Osteoblast (primary cell): ENCODE data around the gene C20orf204. TPM values are rescaled to one million over a fixed set of nuclear protein-coding genes. Genes with fewer than 3 reads are reported as not detected.

Source experiments
- DNase-seq: peaks from one replicate; pipeline ENCODE4 v3.0.0; 2011; ENCODE audit warnings: low spot score, mixed read lengths; ENCODE audit not compliant: insufficient read length; ENCODE audit errors: missing footprints
- H2AFZ ChIP-seq: 2 replicates; pipeline ENCODE4 v1.6.0; 2011; ENCODE audit warnings: mild to moderate bottlenecking, low read length
- H3K27ac ChIP-seq: 2 replicates; pipeline ENCODE4 v1.5.1; 2011; ENCODE audit warnings: mild to moderate bottlenecking, low read depth, low read length, moderate library complexity
- H3K27me3 ChIP-seq: 2 replicates; pipeline ENCODE4 v1.6.0; 2012; ENCODE audit warnings: mild to moderate bottlenecking, control low read depth, inconsistent platforms, low read length, moderate library complexity; ENCODE audit not compliant: insufficient read depth
- H3K36me3 ChIP-seq: 2 replicates; pipeline ENCODE4 v1.5.1; 2011; ENCODE audit warnings: mild to moderate bottlenecking, low read length, control low read depth, moderate library complexity; ENCODE audit not compliant: insufficient read depth
- H3K4me1 ChIP-seq: 2 replicates; pipeline ENCODE4 v1.5.1; 2011; ENCODE audit warnings: mild to moderate bottlenecking, low read length, control low read depth, moderate library complexity; ENCODE audit not compliant: insufficient read depth
- H3K4me2 ChIP-seq: 2 replicates; pipeline ENCODE4 v1.6.0; 2011; ENCODE audit warnings: mild to moderate bottlenecking, low read length; ENCODE audit not compliant: insufficient read depth
- H3K4me3 ChIP-seq: fragments of 200-600 bp; sonication (generic); 3 replicates; pipeline ENCODE4 v1.5.1; 2012; ENCODE audit warnings: mild to moderate bottlenecking, low read length, inconsistent platforms; ENCODE audit not compliant: insufficient read depth
- H3K79me2 ChIP-seq: 2 replicates; pipeline ENCODE4 v1.6.0; 2012; ENCODE audit warnings: mild to moderate bottlenecking, low read length, control low read depth, inconsistent platforms; ENCODE audit not compliant: insufficient read depth
- H3K9me3 ChIP-seq: 2 replicates; pipeline ENCODE4 v1.5.1; 2011; ENCODE audit warnings: low read depth, low read length, control low read depth
- H4K20me1 ChIP-seq: 2 replicates; pipeline ENCODE4 v1.6.0; 2012; ENCODE audit warnings: mild to moderate bottlenecking, low read length, control low read depth; ENCODE audit not compliant: insufficient read depth
- total RNA-seq: library from RNA; depleted of rRNA; stranded (reverse); fragments of >200 nt; gene quantifications from 2 replicates; pipeline ENCODE4 v1.2.3, GENCODE V29; 2012
- TF ChIP-seq, protein P1 (sequence below): IDR thresholded peaks from 2 replicates; pipeline ENCODE4 v1.5.1; 2011; ENCODE audit warnings: mild to moderate bottlenecking, low read depth, low read length, moderate library complexity; ENCODE audit errors: extremely low read depth

The C20orf204 gene
- total RNA-seq, 1 donor: 1.1 TPM

DNA sequence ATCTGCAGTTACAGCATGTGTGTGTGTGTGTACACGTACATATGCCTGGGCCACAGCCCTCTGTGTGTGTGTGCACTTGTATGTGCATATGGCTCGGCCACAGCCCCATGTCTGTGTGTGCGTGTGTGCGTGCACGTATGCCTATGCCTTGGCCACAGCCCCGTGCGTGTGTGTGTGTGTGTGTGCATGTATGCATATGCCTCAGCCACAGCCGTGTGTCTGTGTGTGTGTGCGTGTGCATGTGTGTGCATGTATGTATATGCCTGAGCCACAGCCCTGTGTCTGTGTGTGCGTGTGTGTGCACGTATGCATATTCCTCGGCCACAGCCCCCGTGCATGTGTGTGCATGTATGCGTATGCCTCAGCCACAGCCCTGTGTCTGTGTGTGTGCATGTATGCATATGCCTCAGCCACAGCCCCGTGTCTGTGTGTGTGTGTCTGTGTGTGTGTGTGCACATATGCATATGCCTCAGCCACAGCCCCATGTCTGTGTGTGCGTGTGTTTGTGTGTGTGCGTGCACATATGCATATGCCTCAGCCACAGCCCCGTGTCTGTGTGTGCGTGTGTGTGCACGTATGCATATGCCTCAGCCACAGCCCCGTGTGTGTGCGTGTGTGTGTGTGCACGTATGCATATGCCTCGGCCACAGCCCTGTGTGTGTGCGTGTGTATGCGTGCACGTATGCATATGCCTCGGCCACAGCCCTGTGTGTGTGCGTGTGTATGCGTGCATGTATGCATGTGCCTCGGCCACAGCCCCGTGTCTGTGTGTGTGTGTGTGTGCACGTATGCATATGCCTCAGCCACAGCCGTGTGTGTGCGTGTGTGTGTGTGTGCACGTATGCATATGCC lies 14.6 kb upstream of the C20orf204 start:
- Histone ChIP-seq H3K36me3 (peaks cover 64% of the 10 kb centered on the region), H3K9me3 (no peaks in the 10 kb centered on the region), H3K4me3 (no peak overlapping the region), H3K4me1 (no peaks in the 10 kb centered on the region), H4K20me1 (peaks cover 20% of the 10 kb centered on the region), H3K27ac (no peak overlapping the region), H3K79me2 (peaks cover 2% of the 10 kb centered on the region), H3K4me2 (no peak overlapping the region), H3K27me3 (no peaks in the 10 kb centered on the region), H2AFZ (no peak overlapping the region)
- DNase-seq: no peak
- TF ChIP-seq, protein P1, sequence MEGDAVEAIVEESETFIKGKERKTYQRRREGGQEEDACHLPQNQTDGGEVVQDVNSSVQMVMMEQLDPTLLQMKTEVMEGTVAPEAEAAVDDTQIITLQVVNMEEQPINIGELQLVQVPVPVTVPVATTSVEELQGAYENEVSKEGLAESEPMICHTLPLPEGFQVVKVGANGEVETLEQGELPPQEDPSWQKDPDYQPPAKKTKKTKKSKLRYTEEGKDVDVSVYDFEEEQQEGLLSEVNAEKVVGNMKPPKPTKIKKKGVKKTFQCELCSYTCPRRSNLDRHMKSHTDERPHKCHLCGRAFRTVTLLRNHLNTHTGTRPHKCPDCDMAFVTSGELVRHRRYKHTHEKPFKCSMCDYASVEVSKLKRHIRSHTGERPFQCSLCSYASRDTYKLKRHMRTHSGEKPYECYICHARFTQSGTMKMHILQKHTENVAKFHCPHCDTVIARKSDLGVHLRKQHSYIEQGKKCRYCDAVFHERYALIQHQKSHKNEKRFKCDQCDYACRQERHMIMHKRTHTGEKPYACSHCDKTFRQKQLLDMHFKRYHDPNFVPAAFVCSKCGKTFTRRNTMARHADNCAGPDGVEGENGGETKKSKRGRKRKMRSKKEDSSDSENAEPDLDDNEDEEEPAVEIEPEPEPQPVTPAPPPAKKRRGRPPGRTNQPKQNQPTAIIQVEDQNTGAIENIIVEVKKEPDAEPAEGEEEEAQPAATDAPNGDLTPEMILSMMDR: no peak

DNA sequence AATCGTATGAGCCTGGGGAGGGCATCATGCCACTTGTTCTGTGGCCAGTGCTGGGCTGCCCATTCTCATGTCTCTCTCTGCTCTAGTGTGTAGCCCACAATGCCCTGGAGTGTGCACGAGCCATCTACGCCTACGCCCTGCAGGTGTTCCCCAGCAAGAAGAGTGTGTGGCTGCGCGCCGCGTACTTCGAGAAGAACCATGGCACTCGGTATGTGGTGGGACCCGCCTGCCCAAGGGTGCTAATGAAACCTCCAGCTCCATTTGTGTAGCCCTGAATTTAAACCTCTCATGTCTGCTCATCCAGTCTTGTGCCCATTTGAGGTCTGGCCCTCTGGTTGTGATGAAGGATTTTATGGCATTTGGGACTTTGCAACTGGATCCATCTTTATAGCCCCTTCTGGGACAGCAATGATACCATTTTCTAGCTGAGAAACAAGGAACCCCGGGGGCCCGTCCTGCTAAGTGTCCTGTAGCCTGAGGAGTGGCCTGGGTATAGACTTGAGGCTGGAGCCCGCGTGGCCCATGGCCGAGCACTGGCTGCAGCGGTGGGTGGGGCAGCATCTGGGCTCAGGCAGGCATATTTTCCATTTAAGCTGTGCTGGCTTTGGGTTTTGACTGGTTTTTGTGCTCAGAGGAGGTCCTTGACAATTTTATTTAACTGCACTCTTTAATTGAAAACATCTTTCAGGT lies 13.2 kb upstream of the C20orf204 start:
- Histone ChIP-seq H3K27me3 (no peaks in the 10 kb centered on the region), H3K27ac (no peak overlapping the region), H3K79me2 (peaks cover 2% of the 10 kb centered on the region), H3K4me3 (no peak overlapping the region), H3K4me1 (no peaks in the 10 kb centered on the region), H4K20me1 (peaks cover 20% of the 10 kb centered on the region), H3K36me3 (peaks cover 69% of the 10 kb centered on the region), H3K4me2 (no peak overlapping the region), H2AFZ (no peak overlapping the region), H3K9me3 (no peaks in the 10 kb centered on the region)
- TF ChIP-seq, protein P1: no peak
- DNase-seq: peak; percentile 48

DNA sequence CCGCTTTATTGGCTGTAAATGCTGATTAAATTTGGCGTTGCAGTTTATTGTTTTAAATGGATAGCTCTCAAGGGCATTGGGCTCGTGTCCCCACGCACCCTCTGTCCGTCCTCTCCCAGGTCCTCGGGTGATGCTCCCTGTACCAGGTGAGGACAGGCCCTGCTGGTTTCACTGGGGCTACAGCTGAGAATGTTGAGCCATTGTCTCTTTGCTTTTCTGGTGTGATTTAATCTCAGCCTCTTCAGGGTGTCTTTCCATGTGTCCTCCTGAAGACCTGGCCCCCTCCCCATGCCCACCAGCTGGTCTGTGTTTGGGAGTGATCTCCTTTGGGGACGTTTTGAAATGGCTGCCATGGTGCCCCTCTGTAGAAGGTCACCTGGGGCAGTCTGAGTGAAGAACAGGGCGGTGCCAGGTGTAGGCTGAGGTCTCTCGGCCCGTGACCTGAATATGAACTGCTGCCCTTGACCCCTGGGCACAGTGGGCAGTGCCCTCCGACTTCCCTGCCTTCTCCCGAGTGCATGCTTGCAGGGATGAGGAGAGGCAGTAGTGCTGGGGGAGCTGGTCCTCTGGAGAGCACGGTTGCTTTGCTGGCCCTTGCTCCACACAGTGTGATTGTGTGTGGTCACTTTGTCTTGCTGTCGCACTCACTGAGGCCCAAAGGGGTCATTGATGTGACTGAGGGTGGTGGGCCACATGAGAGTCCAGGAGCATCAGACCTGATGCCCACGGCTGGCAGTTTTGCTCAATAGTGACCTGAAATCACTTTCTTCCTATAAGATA lies 12.4 kb upstream of the C20orf204 start:
- peaks cover 22% of the 10 kb centered on the region for H4K20me1 ChIP-seq
- no peaks in the 10 kb centered on the region for H3K4me1 ChIP-seq
- peaks cover 2% of the 10 kb centered on the region for H3K79me2 ChIP-seq
- no peak overlapping the region for H3K4me3 ChIP-seq
- H3K27ac ChIP-seq: no peak overlapping the region
- H2AFZ ChIP-seq: no peak overlapping the region
- TF ChIP-seq, protein P1: no peak
- H3K36me3 ChIP-seq: peaks cover 64% of the 10 kb centered on the region
- H3K9me3 ChIP-seq: no peaks in the 10 kb centered on the region
- peak; percentile 22 for DNase-seq
- H3K27me3 ChIP-seq: no peaks in the 10 kb centered on the region
- H3K4me2 ChIP-seq: no peak overlapping the region
